Coronary artery (tissue), 2 donors: ENCODE results near the gene DSCAML1.

ENCODE experiments used
- DNase-seq: peaks from one replicate; pipeline ENCODE4 v3.0.0-alpha.2; 2017; ENCODE audit warnings: low spot score
- H3K27ac ChIP-seq, 2 donors: fragments of 200-600 bp; sonication (generic); one replicate each; pipeline ENCODE4 v1.5.1; 2016 to 2019
- H3K4me3 ChIP-seq: fragments of 200-600 bp; sonication (generic); 2 replicates; pipeline ENCODE4 v1.5.1; 2016; ENCODE audit warnings: mild to moderate bottlenecking, moderate library complexity
- CTCF ChIP-seq: fragments of 200-600 bp; sonication (generic); IDR thresholded peaks from one replicate; pipeline ENCODE4 v1.5.1; 2019; ENCODE audit warnings: antibody characterized with exemption

Gene DSCAML1

GRCh38 chr11:117662255-117662654 is 134.8 kb downstream of the DSCAML1 start:
- TF ChIP-seq CTCF: no peak
- no peak overlapping the region for H3K4me3 ChIP-seq
- no peak for DNase-seq
- no peak overlapping the region for H3K27ac ChIP-seq

GRCh38 chr11:117658809-117659208 is 138.2 kb downstream of the DSCAML1 start:
- DNase-seq: no peak
- Histone ChIP-seq H3K4me3 (no peak overlapping the region), H3K27ac (no peak overlapping the region)
- no peak for TF ChIP-seq CTCF

- Histone ChIP-seq H3K4me3 (no peak overlapping the region), H3K27ac (no peak overlapping the region)
- TF ChIP-seq CTCF: no peak
- no peak for DNase-seq
Observed at GRCh38 chr11:117657794-117658193, 139.2 kb downstream of the DSCAML1 start.

- H3K27ac ChIP-seq: no peak overlapping the region
- no peak overlapping the region for H3K4me3 ChIP-seq
- TF ChIP-seq CTCF: no peak
Observed at GRCh38 chr11:117654281-117655255, 142.4 kb downstream of the DSCAML1 start.

GRCh38 chr11:117652521-117652920 is 144.5 kb downstream of the DSCAML1 start:
- TF ChIP-seq CTCF: no peak
- DNase-seq: no peak
- Histone ChIP-seq H3K4me3 (no peak overlapping the region), H3K27ac (no peak overlapping the region)

More at GRCh38 chr11:117654281-117655255, 142.4 kb downstream of the DSCAML1 start:
- DNase-seq: no peak

- TF ChIP-seq CTCF: no peak
- H3K4me3 ChIP-seq: no peak overlapping the region
- no peak for DNase-seq
- H3K27ac ChIP-seq: no peak overlapping the region
Observed at GRCh38 chr11:117649296-117650055, 147.5 kb downstream of the DSCAML1 start.
